KG1 (cell line): ENCODE results near the gene VPS26B.
"Not testable (repeated sequence)": the region's sequence is repeated elsewhere in the genome, so short reads cannot be mapped to it uniquely, and the experiment has no call there.

Source experiments
- DNase-seq: peaks from one replicate; lab custom pipeline; 2025; lab: John Stamatoyannopoulos, UW

VPS26B gene

DNA sequence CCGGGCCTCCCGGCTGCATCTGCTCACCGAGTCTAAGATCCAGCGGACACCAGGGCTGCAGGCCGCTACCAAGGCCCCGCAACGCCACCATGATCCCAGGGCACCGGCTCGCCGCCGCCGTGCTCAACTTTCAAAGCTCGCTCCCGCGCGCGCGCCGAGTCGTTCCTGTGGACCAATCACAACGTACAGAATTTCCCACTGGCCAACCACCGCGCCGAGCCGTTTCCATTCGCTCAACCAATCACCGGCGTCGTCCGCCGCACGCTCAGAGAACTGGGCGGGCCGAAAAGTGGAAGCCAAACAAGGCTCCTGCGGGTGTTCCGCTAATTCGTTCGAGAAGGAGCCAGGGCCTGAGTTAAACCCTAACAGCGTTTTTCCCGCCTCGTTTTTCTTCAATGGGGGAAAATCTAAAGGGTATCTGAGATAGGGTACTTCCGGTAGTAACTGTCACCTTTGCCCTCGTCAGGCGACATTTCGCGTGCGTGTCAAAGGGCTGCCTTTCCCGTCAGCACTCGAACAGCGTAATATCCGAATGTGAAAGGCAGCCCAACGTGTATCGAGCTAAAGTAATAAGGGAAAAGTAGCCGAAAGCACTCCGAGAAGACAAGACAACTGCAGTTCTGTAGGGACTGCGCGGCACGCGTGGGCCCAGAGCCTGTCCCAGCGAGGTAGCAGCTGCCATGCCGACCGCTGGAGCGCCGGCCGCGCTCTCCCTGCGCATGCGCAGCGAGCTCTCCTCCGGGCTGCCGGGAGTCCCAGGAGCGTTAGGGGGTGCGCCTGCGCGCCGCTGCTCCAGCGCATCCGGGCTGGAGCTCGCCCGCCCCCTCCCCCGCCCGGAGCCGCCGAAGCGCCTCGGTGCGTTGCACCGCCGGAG is at the start of gene VPS26B, which contains the start of gene NCAPD3:
VPS26B (plus strand) TSS at position 836 of the 874 bp plus-strand sequence. CDS start 452 bp downstream, outside the sequence.
NCAPD3 (minus strand) TSS at position 132 of the 874 bp plus-strand sequence; CDS start at position 91, 41 bp downstream.
- peak; percentile 97 for DNase-seq

DNA sequence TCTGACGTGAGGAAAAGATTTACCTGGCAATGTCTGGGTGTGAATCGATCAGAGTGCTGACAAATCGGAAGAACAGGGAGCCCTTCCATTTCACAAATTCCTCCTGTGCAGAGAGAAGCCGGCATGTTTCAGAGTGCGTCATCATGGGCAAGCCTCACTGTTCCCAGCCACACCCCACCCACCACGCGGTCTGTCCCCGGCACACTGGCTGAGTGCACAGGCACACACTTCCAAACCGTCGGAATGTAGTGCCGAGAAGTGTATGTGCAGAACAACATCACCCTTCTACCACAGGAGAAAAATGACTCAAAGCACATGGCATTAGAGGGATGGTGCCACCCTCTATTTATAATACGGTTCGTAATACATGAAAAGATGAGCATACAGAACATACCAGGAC is 48.2 kb upstream of the VPS26B start:
- DNase-seq, result no peak

DNA sequence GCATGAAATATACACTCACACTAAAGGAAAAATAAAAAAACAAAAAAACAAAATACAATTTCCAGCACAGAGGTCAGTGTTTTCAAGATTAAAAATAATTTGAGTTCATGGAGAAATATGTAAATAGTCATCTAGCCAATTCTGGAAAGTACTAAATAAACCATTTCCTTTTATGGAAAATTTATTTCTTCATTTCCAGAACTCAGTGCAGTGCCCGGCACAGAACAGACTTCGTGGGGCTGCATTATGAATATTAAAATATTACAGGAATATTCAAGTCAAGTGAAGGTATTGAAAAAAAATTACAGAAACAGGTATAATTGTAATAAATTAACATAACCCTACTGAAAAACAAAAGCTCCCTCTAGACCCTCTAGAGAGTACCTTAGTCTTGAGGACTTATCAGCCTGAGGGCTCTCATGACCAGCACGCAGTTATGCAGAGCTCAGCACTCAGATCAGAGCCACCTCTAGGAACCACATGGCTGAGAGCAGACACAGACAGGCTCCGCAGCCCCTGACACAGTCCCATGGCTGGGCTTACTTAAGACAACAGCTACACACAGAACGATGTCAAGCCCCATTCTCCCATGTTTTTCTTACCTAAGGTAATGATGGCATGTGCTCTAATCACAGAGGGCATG is 46.3 kb upstream of the VPS26B start:
- no peak for DNase-seq

DNA sequence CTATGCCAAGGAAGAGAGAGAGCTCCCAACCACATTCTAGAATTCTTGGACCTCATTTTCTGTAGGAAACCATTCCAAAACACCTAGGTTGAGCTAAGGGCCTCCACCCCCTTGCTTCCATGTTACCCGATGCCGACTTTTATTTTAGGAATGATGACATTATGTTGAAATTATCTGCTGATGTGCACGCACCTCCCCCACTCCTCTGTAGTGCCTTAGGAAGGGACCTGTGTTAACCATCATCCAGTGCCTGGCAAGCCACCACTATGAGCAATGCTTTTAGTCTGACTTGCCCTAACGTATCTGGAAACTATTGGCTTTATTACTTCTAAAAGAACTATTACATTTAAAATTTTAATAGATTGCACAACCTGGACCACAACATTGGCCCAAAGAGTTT is 42.8 kb upstream of the VPS26B start:
- DNase-seq, result no peak

DNA sequence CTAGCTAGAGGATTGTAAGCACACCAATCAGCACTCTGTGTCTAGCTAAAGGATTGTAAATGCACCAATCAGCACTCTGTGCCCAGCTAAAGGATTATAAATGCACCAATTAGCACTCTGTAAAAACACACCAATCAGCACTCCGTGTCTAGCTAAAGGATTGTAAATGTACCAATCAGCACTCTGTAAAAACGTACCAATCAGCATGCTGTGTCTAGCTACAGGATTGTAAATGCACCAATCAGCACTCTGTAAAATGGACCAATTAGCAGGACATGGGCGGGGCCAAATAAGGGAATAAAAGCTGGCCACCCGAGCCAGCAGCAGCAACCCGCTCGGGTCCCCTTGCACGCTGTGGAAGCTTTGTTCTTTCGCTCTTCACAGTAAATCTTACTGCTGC is 36.4 kb upstream of the VPS26B start:
- not testable (repeated sequence) for DNase-seq

DNA sequence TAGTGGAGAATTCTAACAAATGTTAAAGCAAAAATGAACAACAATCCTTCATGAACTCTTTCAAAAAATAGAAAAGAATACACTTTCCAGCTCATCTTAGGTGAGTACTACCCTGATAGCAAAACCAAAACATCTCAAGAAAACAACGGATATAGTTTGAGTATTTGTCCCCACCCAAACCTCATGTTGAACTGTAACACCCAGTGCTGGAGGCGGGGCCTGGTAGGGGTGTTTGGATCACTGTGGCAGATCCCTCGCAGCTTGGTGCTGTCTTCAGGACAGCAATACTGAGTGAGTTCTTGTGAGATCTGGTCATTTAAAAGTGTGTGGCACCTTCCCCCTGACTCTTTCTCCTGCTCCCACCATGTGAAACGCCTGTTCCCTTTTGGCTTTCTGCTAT is 27.7 kb upstream of the VPS26B start:
- DNase-seq, result no peak

DNA sequence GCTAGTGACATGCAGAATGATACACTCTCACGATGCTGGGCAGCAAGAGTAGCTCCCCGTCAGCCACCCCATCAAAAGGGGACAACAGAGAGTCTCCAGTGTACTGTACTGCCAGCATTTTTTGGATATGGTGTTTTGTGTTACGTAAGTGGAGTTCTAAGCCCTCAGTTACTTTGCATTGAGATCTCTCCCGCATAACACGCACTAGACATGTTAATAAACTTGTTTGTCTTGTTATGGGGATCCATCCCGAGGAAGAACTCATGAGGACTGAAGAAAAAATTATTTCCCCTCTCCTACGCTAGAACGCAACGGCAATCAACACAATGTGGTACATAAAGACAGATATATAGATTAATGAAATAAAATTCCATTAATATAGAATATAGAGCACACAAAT is 24.9 kb upstream of the VPS26B start:
- DNase-seq, result no peak

DNA sequence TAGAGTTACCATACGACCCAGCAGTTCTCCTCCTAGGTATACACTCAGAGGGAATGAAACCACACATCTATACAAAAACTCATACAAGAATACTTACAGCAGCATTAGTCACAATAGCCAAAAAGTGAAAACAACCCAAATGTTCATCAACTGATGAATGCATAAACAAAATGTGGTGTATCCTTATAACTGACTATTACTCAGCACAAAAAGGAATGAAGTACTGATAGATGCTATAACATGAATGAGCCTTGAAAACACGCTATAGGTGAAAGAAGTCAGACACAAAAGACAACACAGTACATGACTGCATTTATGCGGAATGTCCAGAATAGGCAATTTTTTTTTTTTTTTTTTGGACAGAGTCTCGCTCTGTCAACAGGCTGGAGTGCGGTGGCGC is 23.8 kb upstream of the VPS26B start:
- no peak for DNase-seq

DNA sequence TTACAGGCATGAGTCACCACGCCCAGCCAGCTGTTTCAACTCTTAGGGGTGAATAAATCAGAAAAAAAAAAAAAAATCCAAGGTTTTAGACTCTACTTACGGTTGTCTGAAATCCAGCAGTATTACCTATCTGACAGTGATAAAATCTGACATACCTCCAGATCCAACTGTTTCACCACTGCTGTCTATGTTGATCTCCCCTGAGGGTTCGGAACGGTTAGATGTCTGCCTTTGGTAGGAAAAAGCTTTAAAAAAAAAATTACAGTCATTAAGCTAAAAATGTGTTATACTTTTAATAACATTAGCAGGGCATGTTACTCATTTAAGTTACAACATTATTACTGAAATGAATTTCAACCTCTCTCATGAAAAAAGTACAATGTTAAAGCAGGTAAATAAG is 21.8 kb upstream of the VPS26B start:
- no peak for DNase-seq

DNA sequence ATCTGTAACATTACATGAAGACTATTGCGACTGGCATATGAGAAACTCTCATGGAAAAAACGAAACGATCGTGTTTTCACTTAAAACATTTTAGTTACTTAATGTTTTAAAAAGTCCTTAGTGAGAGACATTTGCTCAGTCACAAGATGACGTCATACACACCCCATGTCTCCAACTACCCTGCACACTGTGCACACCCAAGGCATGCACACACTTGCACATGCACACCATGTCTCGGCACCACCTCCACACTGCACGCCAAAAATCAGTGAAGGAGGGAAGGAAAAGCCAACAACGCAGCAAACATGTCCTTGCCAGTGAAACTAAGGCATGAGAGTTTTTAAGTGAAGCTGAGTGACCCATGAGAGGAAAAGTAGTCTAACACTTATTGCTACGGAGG is 18.7 kb upstream of the VPS26B start:
- DNase-seq, result no peak

DNA sequence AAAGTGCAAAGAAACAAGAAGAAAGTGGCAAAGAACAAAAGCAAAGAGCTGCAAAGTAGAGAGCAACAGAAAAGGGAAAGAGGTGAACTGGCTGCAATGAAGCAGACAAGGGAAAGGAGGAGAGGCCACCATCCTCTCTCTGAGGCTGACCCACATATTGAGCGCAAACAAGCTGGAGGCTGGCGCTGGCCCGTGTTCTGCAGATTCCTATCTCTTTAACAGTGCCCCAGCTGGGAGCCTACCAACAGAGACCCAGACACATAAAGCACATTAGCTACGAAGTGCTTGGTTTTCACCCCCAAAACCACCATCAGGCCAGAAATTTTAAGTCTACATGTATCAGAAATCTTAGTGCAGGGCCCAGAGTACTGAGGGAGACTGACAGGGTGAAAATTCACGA is 18.3 kb upstream of the VPS26B start:
- DNase-seq, result no peak

DNA sequence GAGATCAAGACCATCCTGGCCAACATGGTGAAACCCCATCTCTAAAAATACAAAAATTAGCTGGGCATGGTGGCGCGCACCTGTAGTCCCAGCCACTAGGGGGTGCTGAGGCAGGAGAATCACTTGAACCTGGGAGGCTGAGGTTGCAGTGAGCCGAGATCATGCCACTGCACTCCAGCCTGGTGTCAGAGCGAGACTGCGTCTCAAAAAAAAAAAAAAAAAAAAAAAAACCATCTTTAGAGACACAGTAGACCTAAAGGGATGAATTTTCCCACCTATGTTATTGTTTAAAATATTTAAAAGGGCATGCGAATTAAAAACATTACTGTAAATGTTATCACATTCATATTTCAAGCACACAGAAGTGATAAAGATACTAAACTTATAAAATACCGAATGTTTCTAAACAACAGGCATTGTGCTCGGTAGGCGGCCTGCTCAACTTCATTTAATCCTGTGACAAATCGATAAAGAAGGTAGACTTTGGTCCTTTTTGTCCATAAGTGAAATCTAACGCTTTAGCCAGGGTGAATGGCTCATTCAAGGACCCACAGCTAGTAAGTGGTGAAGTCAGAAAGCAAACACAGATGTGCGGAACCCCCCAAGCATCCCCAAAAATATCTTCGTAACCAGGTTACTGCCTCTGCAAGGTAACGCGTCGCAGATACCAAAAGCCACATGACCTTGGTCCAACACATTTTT is 16.8 kb upstream of the VPS26B start:
- DNase-seq, result no peak

DNA sequence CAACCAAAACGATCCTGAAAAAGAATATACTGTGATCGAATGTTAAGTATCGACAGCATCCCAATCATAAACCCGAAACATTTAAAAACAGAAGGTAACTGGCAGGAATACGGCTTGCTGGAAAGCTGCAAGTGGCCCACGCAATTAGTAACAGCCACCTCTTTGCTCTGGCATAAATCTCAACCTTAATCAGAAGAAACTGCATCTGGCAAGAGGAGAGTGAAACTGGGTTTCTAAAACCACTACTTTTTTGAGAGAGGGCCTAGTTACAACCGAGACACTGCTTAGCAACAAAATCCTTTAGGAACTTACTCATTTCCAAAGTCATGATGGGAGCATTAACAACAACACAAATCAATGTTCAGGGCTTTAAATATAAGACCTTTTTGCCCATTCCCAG is 8.6 kb upstream of the VPS26B start:
- DNase-seq, result no peak

DNA sequence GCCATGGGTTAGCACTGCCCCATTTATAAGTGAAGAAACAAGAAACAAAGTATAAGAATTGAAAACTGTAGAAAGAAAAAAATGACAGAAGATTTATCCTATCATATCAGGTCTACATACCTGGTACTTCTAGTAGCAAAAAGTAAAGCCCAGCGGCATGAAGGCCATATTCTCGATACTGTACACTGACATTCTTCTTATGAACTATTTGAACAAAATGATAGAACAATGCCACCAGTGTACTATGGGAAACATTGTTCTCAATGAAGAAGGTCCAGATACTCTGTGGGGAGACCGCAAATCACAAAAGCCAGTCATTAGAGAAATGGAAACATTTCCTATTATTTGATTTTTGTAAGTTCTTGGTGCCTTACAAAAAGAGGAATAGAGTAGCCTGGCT is 7.7 kb upstream of the VPS26B start:
- no peak for DNase-seq

DNA sequence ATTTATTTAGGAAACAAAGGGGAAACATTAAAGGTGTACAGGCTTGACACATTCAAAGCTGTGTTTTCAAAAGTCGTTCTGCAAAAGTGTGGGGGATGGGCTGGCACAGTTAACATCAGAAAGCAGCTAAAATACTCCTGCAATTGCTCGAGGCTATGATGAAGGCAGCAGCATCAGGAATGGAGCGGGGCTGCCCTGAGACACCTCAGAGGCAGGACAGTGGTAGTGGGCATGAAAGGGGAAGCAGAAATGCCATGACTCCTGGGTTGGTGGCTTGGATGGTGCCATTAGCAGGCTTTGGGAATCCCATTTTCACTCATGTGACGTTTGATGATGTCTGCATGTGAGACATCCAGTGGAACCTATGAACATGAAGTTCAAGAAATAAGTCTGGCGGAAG is 1.4 kb upstream of the VPS26B start:
- DNase-seq, result no peak

DNA sequence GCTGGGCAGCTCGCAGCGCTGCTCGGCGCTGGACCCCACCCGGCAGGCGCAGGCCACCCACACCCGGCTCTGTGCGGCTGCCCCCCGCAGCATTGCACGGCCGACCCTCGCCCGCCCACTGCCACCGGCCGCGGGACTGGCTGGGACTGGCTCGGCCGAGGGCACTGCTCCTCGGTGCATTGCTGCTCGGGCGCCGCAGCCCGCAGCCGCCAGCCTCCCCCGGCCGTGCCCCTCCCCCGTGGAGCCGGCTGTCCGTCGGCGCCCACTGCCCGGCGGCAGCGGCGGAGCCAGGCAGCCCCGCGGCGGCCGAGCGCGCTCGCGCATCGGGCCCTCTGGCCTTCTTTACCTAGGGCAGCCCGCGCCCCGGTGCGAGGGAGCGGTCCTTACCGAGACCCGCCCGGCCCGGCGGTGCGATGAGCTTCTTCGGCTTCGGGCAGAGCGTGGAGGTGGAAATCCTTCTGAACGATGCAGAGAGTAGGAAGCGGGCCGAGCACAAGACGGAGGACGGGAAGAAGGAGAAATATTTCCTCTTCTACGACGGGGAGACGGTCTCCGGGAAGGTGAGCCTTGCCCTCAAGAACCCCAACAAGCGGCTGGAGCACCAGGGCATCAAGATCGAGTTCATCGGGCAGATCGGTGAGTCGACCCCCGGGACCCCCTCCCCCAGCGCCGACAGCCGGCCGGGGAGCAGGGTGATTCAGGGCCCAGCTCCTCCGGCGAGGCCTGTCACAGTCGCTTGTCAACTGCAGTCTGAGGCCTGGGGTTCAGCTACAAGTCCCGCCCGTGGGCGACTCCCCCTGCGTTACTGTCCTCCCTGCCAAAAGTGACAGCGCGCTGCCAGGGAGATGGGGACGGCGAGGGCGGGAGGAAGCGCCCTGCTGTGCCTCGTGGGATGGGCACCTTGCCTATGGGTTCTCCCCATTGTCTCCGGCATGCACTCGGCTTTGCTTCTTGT is 516 bp downstream of the VPS26B start:
- no peak for DNase-seq

DNA sequence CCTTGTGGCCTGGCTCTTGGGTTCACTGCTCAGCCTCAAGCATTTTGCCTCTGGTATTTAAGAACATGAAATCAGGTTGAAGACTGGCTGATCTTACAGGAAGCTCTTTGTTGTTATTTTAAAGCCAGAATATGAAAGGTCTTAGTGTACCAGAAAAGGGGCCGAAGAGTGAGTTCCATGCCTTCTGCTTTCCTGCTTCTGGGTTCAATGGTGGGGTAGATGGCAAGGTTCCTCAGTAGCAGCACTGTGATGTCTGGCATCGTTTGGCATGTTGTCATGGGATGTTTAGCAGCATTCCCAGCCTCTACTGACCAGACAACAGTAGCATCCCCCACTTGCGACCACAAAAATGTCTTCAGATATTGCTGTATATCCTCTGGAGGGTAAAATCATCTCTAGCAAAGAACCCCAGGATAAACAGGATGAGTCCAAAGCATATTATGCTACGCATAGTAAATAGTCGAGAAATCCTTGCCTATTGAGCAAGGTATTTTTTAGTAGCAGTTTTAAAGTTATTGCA is 2.4 kb downstream of the VPS26B start:
- no peak for DNase-seq

DNA sequence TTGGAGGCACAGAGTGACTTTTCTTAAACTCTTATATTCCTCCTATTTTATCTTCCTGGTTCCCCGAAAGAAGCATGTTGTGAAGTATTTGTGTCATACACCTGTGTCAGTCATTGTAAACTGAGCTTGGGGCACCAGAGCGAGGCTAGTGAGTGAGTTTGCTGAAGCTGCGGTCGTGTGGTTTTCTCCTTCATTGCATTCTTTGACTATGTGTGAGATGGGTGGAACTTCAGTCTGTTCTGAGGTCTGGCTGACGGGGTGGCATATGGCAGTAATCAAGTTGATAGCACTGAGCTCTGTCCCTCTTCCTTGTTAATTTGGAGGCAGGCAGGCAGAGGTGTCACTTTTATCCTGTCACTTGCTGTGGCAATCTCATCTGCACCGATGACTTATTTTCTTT is 4.2 kb downstream of the VPS26B start:
- DNase-seq, result no peak

DNA sequence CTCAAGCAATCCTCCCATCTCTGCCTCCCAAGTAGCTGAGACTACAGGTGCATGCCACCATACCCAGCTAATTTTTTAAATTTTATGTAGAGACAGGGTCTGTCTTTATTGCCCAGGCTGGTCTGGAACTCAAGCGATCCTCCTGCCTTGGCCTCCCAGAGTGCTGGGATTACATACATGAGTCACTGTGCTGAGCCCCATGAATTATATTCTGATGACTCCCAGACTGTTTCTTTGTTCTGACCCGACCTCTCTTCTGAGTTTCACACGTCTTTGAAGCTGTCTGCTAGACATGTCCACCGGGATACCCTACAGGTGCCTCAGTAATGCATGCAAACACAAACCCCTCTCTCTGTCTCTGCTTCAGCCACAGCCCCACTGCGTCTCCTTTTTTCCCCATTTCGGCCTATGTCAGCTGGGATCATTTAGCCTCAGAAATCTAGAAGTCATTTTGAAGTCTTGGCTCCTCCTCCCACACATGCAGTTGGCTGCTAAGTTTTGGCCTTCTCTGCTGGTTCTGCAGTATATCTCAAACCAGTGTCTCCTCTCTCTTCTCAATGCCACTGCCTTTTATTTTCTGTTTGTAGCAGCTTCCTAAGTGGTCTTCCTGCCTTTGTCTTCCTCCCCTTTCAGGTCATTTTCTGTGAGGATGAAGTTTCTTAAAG is 4.8 kb downstream of the VPS26B start:
- DNase-seq, result no peak

DNA sequence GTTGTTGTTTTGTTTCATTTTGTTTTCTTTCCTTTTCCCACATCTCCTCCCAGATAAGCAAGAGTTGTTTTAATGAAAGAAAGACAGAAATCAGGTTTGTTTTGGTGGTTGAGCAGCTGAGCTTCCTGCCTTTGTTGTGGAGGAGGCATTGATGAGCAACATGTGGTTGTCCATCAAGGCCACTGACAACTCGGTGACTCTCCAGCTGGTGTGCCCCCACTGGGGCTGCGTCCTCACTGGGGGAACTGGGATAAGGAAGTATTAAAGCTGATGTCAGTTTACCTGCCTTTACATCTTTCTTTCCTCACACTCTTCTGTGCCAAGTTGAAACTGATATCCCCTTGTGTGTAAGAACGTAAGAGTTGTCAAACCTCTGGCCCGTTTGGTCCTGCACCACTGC is 5.9 kb downstream of the VPS26B start:
- DNase-seq, result no peak
